Measurements from ENCODE around the gene DAB2. TPM values are rescaled to one million over a fixed set of nuclear protein-coding genes. Genes with fewer than 3 reads are reported as not detected.

The DAB2 gene
- total and polyA plus RNA-seq, 4 donors: 21.9 to 255 (median 77.6) TPM

DNA sequence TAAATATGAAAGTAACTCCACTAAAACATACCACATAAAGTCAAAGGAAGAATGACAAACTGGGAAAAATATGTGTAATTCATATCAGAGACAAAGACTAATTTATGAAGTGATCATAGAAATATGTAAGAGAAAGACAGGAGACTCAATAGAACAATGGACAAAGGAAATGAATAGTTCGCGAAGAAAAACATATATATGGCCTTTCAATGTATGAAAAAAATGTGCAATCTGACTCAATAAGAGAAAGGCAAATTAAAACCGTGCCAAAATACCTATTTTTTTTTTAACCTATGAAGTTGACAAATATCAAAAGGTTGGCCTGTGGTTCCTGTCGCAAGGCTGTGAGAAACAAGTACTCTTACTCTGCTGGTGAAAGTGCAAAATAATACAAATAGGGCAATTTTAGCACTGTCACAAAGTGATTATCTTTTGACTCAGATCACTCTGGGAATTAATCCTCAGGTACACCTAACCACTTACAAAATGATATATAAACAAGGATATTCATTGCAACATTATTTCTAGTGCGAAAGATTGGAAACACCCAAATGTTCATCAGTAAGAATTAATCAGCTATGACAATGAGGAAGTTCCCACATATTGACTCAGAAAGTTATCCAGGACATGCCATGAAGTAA is 64.2 kb downstream of the DAB2 start:
- Histone ChIP-seq H3K36me3 (ENCODE audit: control insufficient read depth in 1 of 2, insufficient read depth in 2 of 2, low read length in 1 of 2) (no peaks in the 10 kb centered on the region), H3K27me3 (ENCODE audit: control insufficient read depth in 1 of 2, insufficient read depth in 2 of 2, low read length in 1 of 2) (no peaks in the 10 kb centered on the region), H3K9me3 (ENCODE audit: control insufficient read depth, low read length) (no peaks in the 10 kb centered on the region), H3K4me1 (ENCODE audit: control insufficient read depth in 1 of 2, insufficient read depth in 2 of 2, low read length in 2 of 2) (no peaks in the 10 kb centered on the region), H3K4me3 (ENCODE audit: low read length in 2 of 2) (no peak overlapping the region), H3K27ac (ENCODE audit: low read depth in 1 of 2, low read length in 2 of 2) (no peak overlapping the region)
- no peak for ATAC-seq (ENCODE audit: low FRiP score)
- no peak for DNase-seq
- 86% methylated on average over 5 of the region's 5 CpGs for WGBS, 2 donors
- intact Hi-C loops (cut with DNase I): no loop called here

DNA sequence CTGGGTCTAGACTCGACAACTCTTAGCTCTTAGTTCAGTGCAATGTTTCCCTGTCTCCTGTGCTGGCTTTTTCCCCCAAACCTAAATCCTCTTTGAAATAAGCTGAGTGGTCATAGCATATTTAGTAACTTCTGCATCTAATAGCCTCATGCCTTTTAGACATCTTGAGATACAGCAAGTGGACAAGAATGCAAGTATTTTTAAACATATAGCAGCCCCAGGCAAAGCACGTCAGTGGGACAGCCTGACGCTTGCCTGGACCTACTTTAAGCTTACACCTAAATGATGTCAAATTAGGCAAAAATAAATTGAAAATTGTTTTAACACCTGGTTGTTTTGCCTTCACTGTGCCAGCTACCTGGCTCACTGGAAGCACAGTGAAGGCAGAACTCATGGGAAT is 68.5 kb downstream of the DAB2 start:
- no peaks in the 10 kb centered on the region for H3K4me1 ChIP-seq (ENCODE audit: control insufficient read depth in 1 of 2, insufficient read depth in 2 of 2, low read length in 2 of 2)
- ATAC-seq (ENCODE audit: low FRiP score) (no peak), DNase-seq (no peak)
- 76 to 85% methylated on average over 3 of the region's 3 CpGs for WGBS, 2 donors
- no peaks in the 10 kb centered on the region for H3K36me3 ChIP-seq (ENCODE audit: control insufficient read depth in 1 of 2, insufficient read depth in 2 of 2, low read length in 1 of 2)
- no peak overlapping the region for H3K27ac ChIP-seq (ENCODE audit: low read depth in 1 of 2, low read length in 2 of 2)
- no peaks in the 10 kb centered on the region for H3K9me3 ChIP-seq (ENCODE audit: control insufficient read depth, low read length)
- intact Hi-C loops (cut with DNase I): no loop called here
- H3K4me3 ChIP-seq (ENCODE audit: low read length in 2 of 2): no peak overlapping the region
- H3K27me3 ChIP-seq (ENCODE audit: control insufficient read depth in 1 of 2, insufficient read depth in 2 of 2, low read length in 1 of 2): no peaks in the 10 kb centered on the region

GRCh38 chr5:39355324-39355723 is 69.5 kb downstream of the DAB2 start:
- no peak overlapping the region for H3K4me3 ChIP-seq (ENCODE audit: low read length in 2 of 2)
- intact Hi-C loops (cut with DNase I): no loop called here

GRCh38 chr5:39353717-39354399 is 70.9 kb downstream of the DAB2 start:
- no peaks in the 10 kb centered on the region for H3K36me3 ChIP-seq (ENCODE audit: control insufficient read depth in 1 of 2, insufficient read depth in 2 of 2, low read length in 1 of 2)
- peaks cover 2% of the 10 kb centered on the region for H3K9me3 ChIP-seq (ENCODE audit: control insufficient read depth, low read length)
- H3K27ac ChIP-seq (ENCODE audit: low read depth in 1 of 2, low read length in 2 of 2): no peak overlapping the region
- DNase-seq (no peak), ATAC-seq (ENCODE audit: low FRiP score) (no peak)
- no peaks in the 10 kb centered on the region for H3K27me3 ChIP-seq (ENCODE audit: control insufficient read depth in 1 of 2, insufficient read depth in 2 of 2, low read length in 1 of 2)
- 21 to 33% methylated on average over 1 of the region's 1 CpG for WGBS, 2 donors
- H3K4me1 ChIP-seq (ENCODE audit: control insufficient read depth in 1 of 2, insufficient read depth in 2 of 2, low read length in 2 of 2): no peaks in the 10 kb centered on the region
- intact Hi-C loops (cut with DNase I): no loop called here
- H3K4me3 ChIP-seq (ENCODE audit: low read length in 2 of 2): no peak overlapping the region

More at GRCh38 chr5:39355324-39355723, 69.5 kb downstream of the DAB2 start:
- ATAC-seq (ENCODE audit: low FRiP score): no peak
- DNase-seq: no peak
- Histone ChIP-seq H3K36me3 (ENCODE audit: control insufficient read depth in 1 of 2, insufficient read depth in 2 of 2, low read length in 1 of 2) (no peaks in the 10 kb centered on the region), H3K27ac (ENCODE audit: low read depth in 1 of 2, low read length in 2 of 2) (no peak overlapping the region), H3K9me3 (ENCODE audit: control insufficient read depth, low read length) (peaks cover 2% of the 10 kb centered on the region), H3K27me3 (ENCODE audit: control insufficient read depth in 1 of 2, insufficient read depth in 2 of 2, low read length in 1 of 2) (no peaks in the 10 kb centered on the region), H3K4me1 (ENCODE audit: control insufficient read depth in 1 of 2, insufficient read depth in 2 of 2, low read length in 2 of 2) (no peaks in the 10 kb centered on the region)
- 45% methylated on average over 3 of the region's 3 CpGs for WGBS, 2 donors

- Histone ChIP-seq H3K4me3 (ENCODE audit: low read length in 2 of 2) (no peak overlapping the region), H3K27ac (ENCODE audit: low read depth in 1 of 2, low read length in 2 of 2) (no peak overlapping the region), H3K27me3 (ENCODE audit: control insufficient read depth in 1 of 2, insufficient read depth in 2 of 2, low read length in 1 of 2) (no peaks in the 10 kb centered on the region), H3K9me3 (ENCODE audit: control insufficient read depth, low read length) (peaks cover 2% of the 10 kb centered on the region), H3K4me1 (ENCODE audit: control insufficient read depth in 1 of 2, insufficient read depth in 2 of 2, low read length in 2 of 2) (no peaks in the 10 kb centered on the region), H3K36me3 (ENCODE audit: control insufficient read depth in 1 of 2, insufficient read depth in 2 of 2, low read length in 1 of 2) (no peaks in the 10 kb centered on the region)
- no peak for DNase-seq
- intact Hi-C loops (cut with DNase I): no loop called here
- 92 to 100% methylated on average over 1 of the region's 1 CpG for WGBS, 2 donors
- ATAC-seq (ENCODE audit: low FRiP score): no peak
Observed at GRCh38 chr5:39352951-39353350, 71.8 kb downstream of the DAB2 start.

GRCh38 chr5:39352170-39352569 is 72.6 kb downstream of the DAB2 start:
- no peak overlapping the region for H3K27ac ChIP-seq (ENCODE audit: low read depth in 1 of 2, low read length in 2 of 2)
- no peak overlapping the region for H3K4me3 ChIP-seq (ENCODE audit: low read length in 2 of 2)
- ATAC-seq (ENCODE audit: low FRiP score) (no peak), DNase-seq (no peak)
- no peaks in the 10 kb centered on the region for H3K27me3 ChIP-seq (ENCODE audit: control insufficient read depth in 1 of 2, insufficient read depth in 2 of 2, low read length in 1 of 2)
- intact Hi-C loops (cut with DNase I): no loop called here
- H3K36me3 ChIP-seq (ENCODE audit: control insufficient read depth in 1 of 2, insufficient read depth in 2 of 2, low read length in 1 of 2): no peaks in the 10 kb centered on the region
- no peaks in the 10 kb centered on the region for H3K4me1 ChIP-seq (ENCODE audit: control insufficient read depth in 1 of 2, insufficient read depth in 2 of 2, low read length in 2 of 2)
- WGBS, 2 donors: 82% methylated on average over 2 of the region's 2 CpGs
- H3K9me3 ChIP-seq (ENCODE audit: control insufficient read depth, low read length): peaks cover 2% of the 10 kb centered on the region

- 84 to 86% methylated on average over 4 of the region's 4 CpGs for WGBS, 2 donors
- Histone ChIP-seq H3K4me1 (ENCODE audit: control insufficient read depth in 1 of 2, insufficient read depth in 2 of 2, low read length in 2 of 2) (no peaks in the 10 kb centered on the region), H3K27me3 (ENCODE audit: control insufficient read depth in 1 of 2, insufficient read depth in 2 of 2, low read length in 1 of 2) (no peaks in the 10 kb centered on the region), H3K27ac (ENCODE audit: low read depth in 1 of 2, low read length in 2 of 2) (no peak overlapping the region), H3K36me3 (ENCODE audit: control insufficient read depth in 1 of 2, insufficient read depth in 2 of 2, low read length in 1 of 2) (no peaks in the 10 kb centered on the region), H3K4me3 (ENCODE audit: low read length in 2 of 2) (no peak overlapping the region), H3K9me3 (ENCODE audit: control insufficient read depth, low read length) (peaks cover 2% of the 10 kb centered on the region)
- intact Hi-C loops (cut with DNase I): no loop called here
- ATAC-seq (ENCODE audit: low FRiP score): no peak
- no peak for DNase-seq
Observed at GRCh38 chr5:39349484-39349883, 75.3 kb downstream of the DAB2 start.

DNA sequence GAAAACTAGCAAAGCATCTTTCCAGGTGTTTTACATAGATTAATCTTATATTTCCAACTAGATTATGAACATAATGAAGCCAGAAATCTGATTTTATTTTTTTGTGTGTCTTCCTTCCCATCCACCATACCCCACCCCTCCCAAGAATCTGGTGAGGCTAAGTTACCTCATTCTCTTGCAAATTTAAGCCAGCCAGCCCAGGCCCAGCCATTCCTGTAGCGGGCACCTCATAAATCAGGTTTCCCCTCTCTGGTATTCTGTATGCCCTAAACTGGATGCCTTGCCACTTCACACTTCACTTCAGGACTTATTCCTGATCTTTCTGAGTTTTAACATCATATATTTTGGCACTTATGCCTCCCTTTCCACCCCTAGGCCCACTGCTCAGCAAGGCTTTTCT is 82.3 kb downstream of the DAB2 start:
- intact Hi-C loops (cut with DNase I): no loop called here
- Histone ChIP-seq H3K4me1 (ENCODE audit: control insufficient read depth in 1 of 2, insufficient read depth in 2 of 2, low read length in 2 of 2) (no peaks in the 10 kb centered on the region), H3K27ac (ENCODE audit: low read depth in 1 of 2, low read length in 2 of 2) (no peak overlapping the region), H3K27me3 (ENCODE audit: control insufficient read depth in 1 of 2, insufficient read depth in 2 of 2, low read length in 1 of 2) (no peaks in the 10 kb centered on the region), H3K36me3 (ENCODE audit: control insufficient read depth in 1 of 2, insufficient read depth in 2 of 2, low read length in 1 of 2) (no peaks in the 10 kb centered on the region), H3K9me3 (ENCODE audit: control insufficient read depth, low read length) (no peaks in the 10 kb centered on the region), H3K4me3 (ENCODE audit: low read length in 2 of 2) (no peak overlapping the region)
- WGBS, 2 donors: 91 to 93% methylated on average over 1 of the region's 1 CpG
- DNase-seq: no peak
- no peak for ATAC-seq (ENCODE audit: low FRiP score)

GRCh38 chr5:39341896-39342295 is 82.9 kb downstream of the DAB2 start:
- intact Hi-C loops (cut with DNase I): no loop called here
- no peak overlapping the region for H3K27ac ChIP-seq (ENCODE audit: low read depth in 1 of 2, low read length in 2 of 2)
- no peak for ATAC-seq (ENCODE audit: low FRiP score)
- 86 to 90% methylated on average over 1 of the region's 1 CpG for WGBS, 2 donors
- no peaks in the 10 kb centered on the region for H3K36me3 ChIP-seq (ENCODE audit: control insufficient read depth in 1 of 2, insufficient read depth in 2 of 2, low read length in 1 of 2)
- DNase-seq: no peak
- H3K27me3 ChIP-seq (ENCODE audit: control insufficient read depth in 1 of 2, insufficient read depth in 2 of 2, low read length in 1 of 2): no peaks in the 10 kb centered on the region
- no peak overlapping the region for H3K4me3 ChIP-seq (ENCODE audit: low read length in 2 of 2)
- H3K4me1 ChIP-seq (ENCODE audit: control insufficient read depth in 1 of 2, insufficient read depth in 2 of 2, low read length in 2 of 2): no peaks in the 10 kb centered on the region
- H3K9me3 ChIP-seq (ENCODE audit: control insufficient read depth, low read length): no peaks in the 10 kb centered on the region
